Measurements from ENCODE around the gene LHFPL6. TPM values are rescaled to one million over a fixed set of nuclear protein-coding genes. Genes with fewer than 3 reads are reported as not detected.

LHFPL6 gene
- total and polyA plus RNA-seq, 2 experiments from 2014 or later: 12.1 to 14.1 TPM

- Histone ChIP-seq H3K4me1 (ENCODE audit: insufficient read depth) (no peaks in the 10 kb centered on the region), H3K9me3 (ENCODE audit: low read depth) (no peaks in the 10 kb centered on the region), H3K79me2 (no peaks in the 10 kb centered on the region), H3K9me2 (replicated peaks; ENCODE audit: insufficient read depth) (no peaks in the 10 kb centered on the region), H3K36me3 (replicated peaks; ENCODE audit: insufficient read depth, low read depth) (no peaks in the 10 kb centered on the region), H2AFZ (no peak overlapping the region), H3K4me2 (no peak overlapping the region), H3K27me3 (no peaks in the 10 kb centered on the region), H3K4me3 (no peak overlapping the region), H3K27ac (no peak overlapping the region), H4K20me1 (ENCODE audit: insufficient read depth, poor library complexity, severe bottlenecking) (no peaks in the 10 kb centered on the region)
- no peak for DNase-seq (ENCODE audit: low spot score)
- WGBS (ENCODE audit: low lambda C conversion rate, missing lambda C conversion rate): 86% methylated on average over 3 of the region's 3 CpGs
- no peak for TF ChIP-seq EZH2phosphoT487 (IDR thresholded peaks at IDR 0.05; ENCODE audit: low read depth, severe bottlenecking, unreplicated experiment)
- TF ChIP-seq EZH2 (IDR thresholded peaks at IDR 0.05; ENCODE audit: borderline replicate concordance): no peak
- TF ChIP-seq CTCF (IDR thresholded peaks at IDR 0.05; ENCODE audit: poor library complexity): no peak
Observed at GRCh38 chr13:39411511-39411910, 191.5 kb downstream of the LHFPL6 start.

GRCh38 chr13:39410964-39411363, 192.0 kb downstream of the LHFPL6 start:
- Histone ChIP-seq H3K79me2 (no peaks in the 10 kb centered on the region), H3K9me3 (ENCODE audit: low read depth) (no peaks in the 10 kb centered on the region), H3K4me2 (no peak overlapping the region), H2AFZ (no peak overlapping the region), H4K20me1 (ENCODE audit: insufficient read depth, poor library complexity, severe bottlenecking) (no peaks in the 10 kb centered on the region), H3K4me3 (no peak overlapping the region), H3K36me3 (replicated peaks; ENCODE audit: insufficient read depth, low read depth) (no peaks in the 10 kb centered on the region), H3K27me3 (no peaks in the 10 kb centered on the region), H3K9me2 (replicated peaks; ENCODE audit: insufficient read depth) (no peaks in the 10 kb centered on the region), H3K27ac (no peak overlapping the region), H3K4me1 (ENCODE audit: insufficient read depth) (no peaks in the 10 kb centered on the region)
- DNase-seq (ENCODE audit: low spot score): no peak
- 91% methylated on average over 5 of the region's 5 CpGs for WGBS (ENCODE audit: low lambda C conversion rate, missing lambda C conversion rate)
- TF ChIP-seq EZH2phosphoT487 (IDR thresholded peaks at IDR 0.05; ENCODE audit: low read depth, severe bottlenecking, unreplicated experiment): no peak
- no peak for TF ChIP-seq EZH2 (IDR thresholded peaks at IDR 0.05; ENCODE audit: borderline replicate concordance)

- H2AFZ ChIP-seq: no peak overlapping the region
- WGBS (ENCODE audit: low lambda C conversion rate, missing lambda C conversion rate): 76% methylated on average over 2 of the region's 2 CpGs
- H3K9me3 ChIP-seq (ENCODE audit: low read depth): no peaks in the 10 kb centered on the region
- no peak for DNase-seq (ENCODE audit: low spot score)
- H3K79me2 ChIP-seq: no peaks in the 10 kb centered on the region
- no peaks in the 10 kb centered on the region for H3K27me3 ChIP-seq
- H3K4me2 ChIP-seq: no peak overlapping the region
- no peak overlapping the region for H3K27ac ChIP-seq
- H3K4me3 ChIP-seq: no peak overlapping the region
- H3K9me2 ChIP-seq (replicated peaks; ENCODE audit: insufficient read depth): no peaks in the 10 kb centered on the region
- no peaks in the 10 kb centered on the region for H3K4me1 ChIP-seq (ENCODE audit: insufficient read depth)
- H3K36me3 ChIP-seq (replicated peaks; ENCODE audit: insufficient read depth, low read depth): no peaks in the 10 kb centered on the region
- no peaks in the 10 kb centered on the region for H4K20me1 ChIP-seq (ENCODE audit: insufficient read depth, poor library complexity, severe bottlenecking)
- TF ChIP-seq CTCF (IDR thresholded peaks at IDR 0.05; ENCODE audit: poor library complexity) (no peak), EZH2phosphoT487 (IDR thresholded peaks at IDR 0.05; ENCODE audit: low read depth, severe bottlenecking, unreplicated experiment) (no peak), EZH2 (IDR thresholded peaks at IDR 0.05; ENCODE audit: borderline replicate concordance) (no peak)
Observed at GRCh38 chr13:39410096-39410901, 192.7 kb downstream of the LHFPL6 start.

- Histone ChIP-seq H3K79me2 (no peaks in the 10 kb centered on the region), H3K9me3 (ENCODE audit: low read depth) (no peaks in the 10 kb centered on the region), H3K27me3 (no peaks in the 10 kb centered on the region), H3K4me1 (ENCODE audit: insufficient read depth) (no peaks in the 10 kb centered on the region), H3K27ac (no peak overlapping the region), H3K4me3 (no peak overlapping the region), H4K20me1 (ENCODE audit: insufficient read depth, poor library complexity, severe bottlenecking) (no peaks in the 10 kb centered on the region), H3K9me2 (replicated peaks; ENCODE audit: insufficient read depth) (no peaks in the 10 kb centered on the region), H3K4me2 (no peak overlapping the region), H2AFZ (no peak overlapping the region), H3K36me3 (replicated peaks; ENCODE audit: insufficient read depth, low read depth) (no peaks in the 10 kb centered on the region)
- DNase-seq (ENCODE audit: low spot score): no peak
- TF ChIP-seq EZH2phosphoT487 (IDR thresholded peaks at IDR 0.05; ENCODE audit: low read depth, severe bottlenecking, unreplicated experiment): no peak
- no peak for TF ChIP-seq EZH2 (IDR thresholded peaks at IDR 0.05; ENCODE audit: borderline replicate concordance)
- TF ChIP-seq CTCF (IDR thresholded peaks at IDR 0.05; ENCODE audit: poor library complexity): no peak
- WGBS (ENCODE audit: low lambda C conversion rate, missing lambda C conversion rate): 81% methylated on average over 3 of the region's 3 CpGs
Observed at GRCh38 chr13:39408512-39408911, 194.5 kb downstream of the LHFPL6 start.

All from hepatocyte (in vitro differentiated cells).